Left cardiac atrium (tissue), 4 donors: ENCODE measurements around the gene AKAP9. TPM values are rescaled to one million over a fixed set of nuclear protein-coding genes. Genes with fewer than 3 reads are reported as not detected.
A peak's percentile ranks its signal among the peaks of the same experiment; 100 is the strongest.
"Not testable (repeated sequence)": the region's sequence is repeated elsewhere in the genome, so short reads cannot be mapped to it uniquely, and the experiment has no call there.

Source experiments
- ATAC-seq, 2 donors: fragments of 200-7000 bp; cut with Tn5 transposase; one replicate each; pipeline ENCODE4 v1.9.1; 2020; ENCODE audit warnings: mild to moderate bottlenecking in 2 of 2, moderate library complexity in 2 of 2
- DNase-seq: peaks from one replicate; pipeline ENCODE4 v3.0.0-alpha.2; 2020
- intact Hi-C, 2 donors: fragments of 100-400 bp; cut with DNase I; formaldehyde crosslinking; loops; one replicate each; pipeline versions ENCODE4 v1.14.1 to v1.15.1; 2022 to 2023
- total RNA-seq, 2 donors: library from RNA; stranded (reverse); fragmentation: NEBNext Ultra II Directional; extraction: Animal tissue kit (Norgen Biotek cat#: 25700); gene quantifications; one replicate each; pipeline ENCODE4 v1.2.1, GENCODE V29; 2021
- donor health status: DM: no; HTN: yes; CAD: no.
- donor health status: DM: no; HTN: yes; CAD: no; lungs with severe emphysema.
- donor health status: DM: yes; HTN: yes; CAD: no.
- donor health status: Dilated cardiomyopathy.

AKAP9 gene
- total RNA-seq, 2 donors from 2014 or later: 27.3 to 37.4 TPM

GRCh38 chr7:92100534-92100933 lies 159.9 kb downstream of the AKAP9 start:
- intact Hi-C loops: no loop called here
- DNase-seq: no peak
- no peak for ATAC-seq

- intact Hi-C loops, ATAC-seq, DNase-seq: not testable (repeated sequence)
Observed at GRCh38 chr7:92102862-92103261, 162.2 kb downstream of the AKAP9 start.

GRCh38 chr7:92108821-92109220 lies 168.2 kb downstream of the AKAP9 start:
- intact Hi-C loops: no loop called here
- ATAC-seq: no peak
- DNase-seq: no peak

- no peak for DNase-seq
- ATAC-seq: no peak
- intact Hi-C loops: no loop called here
Observed at GRCh38 chr7:92110857-92111256, 170.2 kb downstream of the AKAP9 start.

GRCh38 chr7:92115821-92116220 lies 175.2 kb downstream of the AKAP9 start:
- ATAC-seq (no peak), DNase-seq (no peak)
- intact Hi-C loops: no loop called here

GRCh38 chr7:92116949-92117348 lies 176.3 kb downstream of the AKAP9 start:
- DNase-seq (no peak), ATAC-seq (no peak)
- intact Hi-C loops: no loop called here

- DNase-seq (no peak), ATAC-seq (no peak)
- intact Hi-C loops: no loop called here
Observed at GRCh38 chr7:92119213-92119759, 178.6 kb downstream of the AKAP9 start.

- DNase-seq (no peak), ATAC-seq (no peak)
- intact Hi-C loops: no loop called here
Observed at GRCh38 chr7:92121681-92122080, 181.0 kb downstream of the AKAP9 start.

GRCh38 chr7:92131093-92131492 lies 190.4 kb downstream of the AKAP9 start:
- ATAC-seq: no peak
- intact Hi-C loops: no loop called here
- DNase-seq: no peak

GRCh38 chr7:92131764-92132330 lies 191.2 kb downstream of the AKAP9 start:
- DNase-seq: no peak
- intact Hi-C loops: no loop called here
- ATAC-seq: no peak

- DNase-seq (no peak), ATAC-seq (peak; percentile 11 to 23)
- intact Hi-C loops: no loop called here
Observed at GRCh38 chr7:92133133-92133736, 192.6 kb downstream of the AKAP9 start.

GRCh38 chr7:92133737-92134270 lies 193.1 kb downstream of the AKAP9 start:
- ATAC-seq (peak; percentile 55 to 71), DNase-seq (peak; percentile 78)
- intact Hi-C loops: no loop called here

- intact Hi-C loops: no loop called here
- ATAC-seq (peak; percentile 97 to 98), DNase-seq (peak; percentile 93)
Observed at GRCh38 chr7:92134271-92135051, 193.8 kb downstream of the AKAP9 start, which contains the start of gene CYP51A1. TSS of gene CYP51A1 (minus strand) at chr7:92134477. CDS start at chr7:92134364, 113 bp downstream.

GRCh38 chr7:92135052-92135889 lies 194.6 kb downstream of the AKAP9 start:
- intact Hi-C loops: no loop called here
- ATAC-seq (no peak), DNase-seq (no peak)

GRCh38 chr7:92137557-92137956 lies 196.9 kb downstream of the AKAP9 start:
- intact Hi-C loops: no loop called here
- DNase-seq: no peak
- ATAC-seq: no peak

- no peak for ATAC-seq
- no peak for DNase-seq
- intact Hi-C loops: no loop called here
Observed at GRCh38 chr7:92141161-92141560, 200.5 kb downstream of the AKAP9 start.

- ATAC-seq, intact Hi-C loops, DNase-seq: not testable (repeated sequence)
Observed at GRCh38 chr7:92142791-92143190, 202.1 kb downstream of the AKAP9 start.

GRCh38 chr7:92143192-92143880 lies 202.7 kb downstream of the AKAP9 start:
- intact Hi-C loops, ATAC-seq, DNase-seq: not testable (repeated sequence)
